Measurements from ENCODE around the gene ATAD2B.

DNA sequence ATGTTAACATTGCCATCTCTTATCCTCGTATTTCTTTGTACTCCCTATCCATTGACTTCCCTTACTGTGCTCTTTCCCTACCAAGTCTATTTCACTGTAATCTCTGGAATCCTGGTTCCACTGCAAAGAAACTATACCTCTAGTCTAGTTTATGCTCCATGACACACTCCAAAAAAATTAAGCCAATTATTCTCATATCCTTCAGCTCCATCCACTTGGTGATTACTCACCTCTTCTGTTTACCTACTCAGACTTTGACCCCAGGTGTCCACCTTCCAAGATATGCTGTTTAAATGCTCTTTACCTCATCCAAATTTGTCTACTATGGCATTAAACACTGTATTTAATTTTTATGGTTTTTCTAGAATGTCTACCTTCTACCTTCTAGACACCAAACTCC lies 137.9 kb downstream of the ATAD2B start:
- TF ChIP-seq, protein P1, sequence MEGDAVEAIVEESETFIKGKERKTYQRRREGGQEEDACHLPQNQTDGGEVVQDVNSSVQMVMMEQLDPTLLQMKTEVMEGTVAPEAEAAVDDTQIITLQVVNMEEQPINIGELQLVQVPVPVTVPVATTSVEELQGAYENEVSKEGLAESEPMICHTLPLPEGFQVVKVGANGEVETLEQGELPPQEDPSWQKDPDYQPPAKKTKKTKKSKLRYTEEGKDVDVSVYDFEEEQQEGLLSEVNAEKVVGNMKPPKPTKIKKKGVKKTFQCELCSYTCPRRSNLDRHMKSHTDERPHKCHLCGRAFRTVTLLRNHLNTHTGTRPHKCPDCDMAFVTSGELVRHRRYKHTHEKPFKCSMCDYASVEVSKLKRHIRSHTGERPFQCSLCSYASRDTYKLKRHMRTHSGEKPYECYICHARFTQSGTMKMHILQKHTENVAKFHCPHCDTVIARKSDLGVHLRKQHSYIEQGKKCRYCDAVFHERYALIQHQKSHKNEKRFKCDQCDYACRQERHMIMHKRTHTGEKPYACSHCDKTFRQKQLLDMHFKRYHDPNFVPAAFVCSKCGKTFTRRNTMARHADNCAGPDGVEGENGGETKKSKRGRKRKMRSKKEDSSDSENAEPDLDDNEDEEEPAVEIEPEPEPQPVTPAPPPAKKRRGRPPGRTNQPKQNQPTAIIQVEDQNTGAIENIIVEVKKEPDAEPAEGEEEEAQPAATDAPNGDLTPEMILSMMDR (IDR thresholded peaks at IDR 0.05), result no peak
- no peak for TF ChIP-seq ZFX (IDR thresholded peaks at IDR 0.05; ENCODE audit: borderline replicate concordance)
